Activated B cell treated with CpG ODN at 0.5 μM for 24 hours (primary cell): Measurements from ENCODE around the gene NCCRP1. TPM values are rescaled to one million over a fixed set of nuclear protein-coding genes. Genes with fewer than 3 reads are reported as not detected.

ENCODE experiments used
- ATAC-seq: fragments of 200-7000 bp; cut with Tn5 transposase; one replicate; pipeline ENCODE4 v1.10.0; 2021; ENCODE audit warnings: low read depth, mild to moderate bottlenecking, moderate library complexity
- CTCF ChIA-PET: fragments of 350-600 bp; sonication (Branson Sonifier 250); formaldehyde crosslinking; loops from one replicate; lab custom pipeline; 2021; ENCODE audit warnings: antibody characterized with exemption; lab: Charles Lee
- POLR2A ChIA-PET: fragments of 350-600 bp; sonication (Branson Sonifier 250); formaldehyde crosslinking; loops from one replicate; lab custom pipeline; 2021; ENCODE audit warnings: antibody characterized with exemption; lab: Charles Lee
- DNase-seq: peaks from one replicate; pipeline ENCODE4 v3.0.0; 2022
- H3K27ac Mint-ChIP-seq: one replicate; pipeline ENCODE4 v1.8.0; 2020; ENCODE audit warnings: mixed read lengths
- H3K27me3 Mint-ChIP-seq: one replicate; pipeline ENCODE4 v1.8.0; 2021; ENCODE audit warnings: mixed read lengths
- H3K36me3 Mint-ChIP-seq: one replicate; pipeline ENCODE4 v1.8.0; 2021; ENCODE audit warnings: low read depth, mixed read lengths
- H3K4me1 Mint-ChIP-seq: one replicate; pipeline ENCODE4 v1.8.0; 2021; ENCODE audit warnings: mixed read lengths
- H3K4me3 Mint-ChIP-seq: one replicate; pipeline ENCODE4 v1.8.0; 2020; ENCODE audit warnings: mild to moderate bottlenecking, mixed read lengths
- H3K9me3 Mint-ChIP-seq: one replicate; pipeline ENCODE4 v1.8.0; 2020; ENCODE audit warnings: mixed read lengths
- intact Hi-C: fragments of 100-400 bp; cut with micrococcal nuclease; formaldehyde crosslinking; loops from one replicate; pipeline ENCODE4 v1.15.1; 2024
- total RNA-seq: library from RNA; stranded (reverse); gene quantifications from 2 replicates; pipeline ENCODE4 v1.2.3, GENCODE V29; 2022
- TF ChIP-seq, protein P1 (sequence below): fragments of 200-600 bp; IDR thresholded peaks from one replicate; pipeline ENCODE4 v1.8.0; 2022; ENCODE audit warnings: antibody characterized with exemption, mild to moderate bottlenecking

The NCCRP1 gene
- total RNA-seq, 1 donor from 2014 or later, result not detected

DNA sequence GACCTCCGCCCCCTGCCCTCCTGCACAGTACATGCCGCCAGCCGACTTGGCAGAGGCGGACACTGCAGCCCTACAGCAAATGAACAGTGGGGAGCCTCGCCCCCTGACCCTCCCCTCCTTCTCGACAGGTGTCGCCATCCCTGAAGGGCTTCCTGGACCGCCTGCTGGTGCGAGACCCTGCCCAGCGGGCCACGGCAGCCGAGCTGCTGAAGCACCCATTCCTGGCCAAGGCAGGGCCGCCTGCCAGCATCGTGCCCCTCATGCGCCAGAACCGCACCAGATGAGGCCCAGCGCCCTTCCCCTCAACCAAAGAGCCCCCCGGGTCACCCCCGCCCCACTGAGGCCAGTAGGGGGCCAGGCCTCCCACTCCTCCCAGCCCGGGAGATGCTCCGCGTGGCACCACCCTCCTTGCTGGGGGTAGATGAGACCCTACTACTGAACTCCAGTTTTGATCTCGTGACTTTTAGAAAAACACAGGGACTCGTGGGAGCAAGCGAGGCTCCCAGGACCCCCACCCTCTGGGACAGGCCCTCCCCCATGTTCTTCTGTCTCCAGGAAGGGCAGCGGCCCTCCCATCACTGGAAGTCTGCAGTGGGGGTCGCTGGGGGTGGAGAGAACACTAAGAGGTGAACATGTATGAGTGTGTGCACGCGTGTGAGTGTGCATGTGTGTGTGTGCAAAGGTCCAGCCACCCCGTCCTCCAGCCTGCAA is 18.3 kb upstream of the NCCRP1 start:
- no peak for DNase-seq
- TF ChIP-seq, protein P1, sequence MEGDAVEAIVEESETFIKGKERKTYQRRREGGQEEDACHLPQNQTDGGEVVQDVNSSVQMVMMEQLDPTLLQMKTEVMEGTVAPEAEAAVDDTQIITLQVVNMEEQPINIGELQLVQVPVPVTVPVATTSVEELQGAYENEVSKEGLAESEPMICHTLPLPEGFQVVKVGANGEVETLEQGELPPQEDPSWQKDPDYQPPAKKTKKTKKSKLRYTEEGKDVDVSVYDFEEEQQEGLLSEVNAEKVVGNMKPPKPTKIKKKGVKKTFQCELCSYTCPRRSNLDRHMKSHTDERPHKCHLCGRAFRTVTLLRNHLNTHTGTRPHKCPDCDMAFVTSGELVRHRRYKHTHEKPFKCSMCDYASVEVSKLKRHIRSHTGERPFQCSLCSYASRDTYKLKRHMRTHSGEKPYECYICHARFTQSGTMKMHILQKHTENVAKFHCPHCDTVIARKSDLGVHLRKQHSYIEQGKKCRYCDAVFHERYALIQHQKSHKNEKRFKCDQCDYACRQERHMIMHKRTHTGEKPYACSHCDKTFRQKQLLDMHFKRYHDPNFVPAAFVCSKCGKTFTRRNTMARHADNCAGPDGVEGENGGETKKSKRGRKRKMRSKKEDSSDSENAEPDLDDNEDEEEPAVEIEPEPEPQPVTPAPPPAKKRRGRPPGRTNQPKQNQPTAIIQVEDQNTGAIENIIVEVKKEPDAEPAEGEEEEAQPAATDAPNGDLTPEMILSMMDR, result no peak
- peaks cover 42% of the 10 kb centered on the region for H3K36me3 Mint-ChIP-seq
- ChIA-PET CTCF (no interaction called here), POLR2A (no interaction called here)
- intact Hi-C loops, result no loop called here
- no peak overlapping the region for H3K27ac Mint-ChIP-seq
- no peaks in the 10 kb centered on the region for H3K9me3 Mint-ChIP-seq
- H3K27me3 Mint-ChIP-seq, result no peaks in the 10 kb centered on the region
- no peaks in the 10 kb centered on the region for H3K4me1 Mint-ChIP-seq
- no peak for ATAC-seq
- no peak overlapping the region for H3K4me3 Mint-ChIP-seq

DNA sequence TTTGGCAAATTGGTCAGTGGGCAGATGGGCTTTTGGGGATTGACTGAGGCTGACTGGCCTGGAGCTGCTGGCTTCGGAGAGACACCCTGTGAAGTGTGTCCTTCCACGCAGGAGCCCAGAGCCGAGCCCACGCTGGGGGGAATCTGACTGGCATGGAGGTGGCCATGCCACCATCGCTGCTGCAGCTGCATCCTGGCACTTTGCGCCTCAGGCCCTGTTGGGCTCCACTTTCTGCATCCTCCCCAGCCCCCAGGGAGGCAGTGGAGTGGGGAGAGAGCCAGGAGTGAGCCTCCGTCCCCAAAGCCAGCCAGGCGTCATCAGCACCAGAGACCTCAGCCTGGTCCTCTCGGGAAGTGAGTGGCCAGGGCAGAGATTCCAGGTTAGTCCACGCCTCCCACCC is 17.0 kb upstream of the NCCRP1 start:
- intact Hi-C loops, result no loop called here
- CTCF ChIA-PET, result interaction anchor here (0.6 kb wide), 1 partner anchor 29 kb away, joined by 3 read pairs; no protein-coding TSS in a partner anchor

DNA sequence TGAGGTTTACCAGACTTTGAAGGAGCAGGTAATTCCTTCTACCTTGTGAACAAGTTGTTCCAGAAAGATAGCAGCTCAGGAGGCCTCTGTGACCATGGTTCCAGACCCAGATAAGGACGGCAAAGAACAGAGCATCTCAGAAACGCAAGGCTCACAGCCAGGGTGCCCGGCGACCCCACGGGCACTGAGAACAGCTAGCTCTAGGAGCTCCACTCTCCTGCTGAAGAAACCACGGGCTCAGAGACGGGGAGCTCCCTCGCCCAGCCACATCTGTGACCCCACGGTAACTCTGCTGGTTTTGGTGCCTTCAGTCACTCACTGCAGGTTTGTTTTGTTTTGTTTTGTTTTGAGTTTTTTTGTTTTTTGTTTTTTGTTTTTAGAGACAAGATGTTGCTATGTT is 16.0 kb upstream of the NCCRP1 start:
- no peaks in the 10 kb centered on the region for H3K4me1 Mint-ChIP-seq
- H3K36me3 Mint-ChIP-seq, result peaks cover 33% of the 10 kb centered on the region
- intact Hi-C loops, result no loop called here
- no peak overlapping the region for H3K4me3 Mint-ChIP-seq
- H3K27ac Mint-ChIP-seq, result no peak overlapping the region
- POLR2A ChIA-PET, result no interaction called here
- DNase-seq, result no peak
- no peaks in the 10 kb centered on the region for H3K9me3 Mint-ChIP-seq
- ATAC-seq, result no peak
- CTCF ChIA-PET, result no interaction called here
- TF ChIP-seq, protein P1, result no peak
- no peaks in the 10 kb centered on the region for H3K27me3 Mint-ChIP-seq

More for the DNA sequence above, 17.0 kb upstream of the NCCRP1 start:
- Mint-ChIP-seq H3K4me1 (no peaks in the 10 kb centered on the region), H3K36me3 (peaks cover 35% of the 10 kb centered on the region), H3K4me3 (no peak overlapping the region), H3K27me3 (no peaks in the 10 kb centered on the region), H3K9me3 (no peaks in the 10 kb centered on the region), H3K27ac (no peak overlapping the region)
- ATAC-seq (no peak), DNase-seq (no peak)
- TF ChIP-seq, protein P1, result no peak
- POLR2A ChIA-PET, result no interaction called here

DNA sequence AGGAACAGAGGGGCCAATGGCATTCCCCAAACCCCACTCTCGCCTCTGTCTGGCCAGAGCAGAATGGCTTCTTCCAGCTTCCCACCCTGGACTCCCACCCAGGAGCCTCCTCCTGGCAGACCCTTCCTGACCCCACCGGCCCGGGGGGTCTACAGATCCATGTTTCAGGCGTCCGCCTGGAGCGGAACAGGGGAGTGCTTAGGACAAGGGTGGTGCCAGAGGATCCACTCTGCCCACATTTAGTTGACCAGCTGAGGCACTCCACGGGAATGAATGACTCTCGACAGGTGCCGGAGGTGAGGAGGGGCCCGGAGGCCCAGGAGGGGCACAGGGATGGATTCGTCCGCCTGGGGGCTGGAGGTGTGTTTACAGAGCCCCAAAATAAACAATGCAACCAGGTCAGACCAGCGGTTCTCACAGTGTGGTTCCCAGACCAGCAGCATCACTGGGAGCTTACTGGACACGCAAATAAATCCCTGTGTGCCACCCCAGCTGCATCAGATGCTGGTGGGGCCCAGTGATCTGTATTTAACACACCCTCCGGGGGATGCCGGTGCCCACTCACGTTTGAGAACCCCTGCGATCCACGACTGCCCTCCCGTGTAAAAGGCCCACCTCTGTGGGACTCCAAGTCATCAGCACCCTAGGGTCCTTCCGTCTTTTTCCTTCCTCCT is 15.1 kb upstream of the NCCRP1 start:
- TF ChIP-seq, protein P1, result no peak
- Mint-ChIP-seq H3K36me3 (peaks cover 27% of the 10 kb centered on the region), H3K9me3 (no peaks in the 10 kb centered on the region), H3K4me1 (no peaks in the 10 kb centered on the region), H3K27ac (no peak overlapping the region), H3K27me3 (no peaks in the 10 kb centered on the region), H3K4me3 (no peak overlapping the region)
- ChIA-PET CTCF (no interaction called here), POLR2A (no interaction called here)
- DNase-seq, result no peak
- no peak for ATAC-seq
- intact Hi-C loops, result no loop called here

DNA sequence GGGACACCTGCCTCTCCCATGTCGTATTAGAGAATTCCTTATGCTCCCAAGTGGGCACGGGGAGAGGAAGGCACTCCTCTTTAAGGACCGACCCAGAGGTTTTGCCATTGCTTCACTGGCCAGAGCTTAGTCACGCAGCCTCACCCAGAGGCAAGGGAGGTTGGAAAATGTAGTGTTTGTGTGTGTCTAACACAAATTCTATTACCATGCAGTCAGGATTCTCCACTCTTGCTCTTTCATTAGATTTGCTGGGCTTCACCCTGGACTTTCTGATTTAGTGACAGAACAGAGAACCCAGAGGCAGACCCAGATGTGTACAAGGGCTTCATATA is 14.6 kb upstream of the NCCRP1 start:
- Mint-ChIP-seq H3K4me1 (no peaks in the 10 kb centered on the region), H3K27me3 (peaks cover under 1% of the 10 kb centered on the region), H3K9me3 (no peaks in the 10 kb centered on the region), H3K4me3 (no peak overlapping the region), H3K36me3 (peaks cover 22% of the 10 kb centered on the region), H3K27ac (no peak overlapping the region)
- TF ChIP-seq, protein P1, result no peak
- POLR2A ChIA-PET, result no interaction called here
- ATAC-seq (no peak), DNase-seq (no peak)
- intact Hi-C loops, result no loop called here
- CTCF ChIA-PET, result no interaction called here
